ENCODE measurements around the gene PRKN.

Gene PRKN

GRCh38 chr6:161740486-161740885 lies 987.1 kb downstream of the PRKN start:
- Histone ChIP-seq H2AFZ (ENCODE audit: low read depth, low read length) (no peak overlapping the region), H3K36me3 (ENCODE audit: insufficient read depth, low read length) (no peaks in the 10 kb centered on the region), H3K79me2 (ENCODE audit: insufficient read depth, low read length) (no peaks in the 10 kb centered on the region), H3K9ac (ENCODE audit: low read depth, low read length) (no peak overlapping the region), H3K27me3 (ENCODE audit: insufficient read depth, low read length, poor library complexity) (no peaks in the 10 kb centered on the region), H3K4me3 (ENCODE audit: low read depth in 1 of 2, low read length in 2 of 2) (no peak overlapping the region), H3K27ac (ENCODE audit: low read length) (no peak overlapping the region), H4K20me1 (ENCODE audit: insufficient read depth, low read length) (no peaks in the 10 kb centered on the region), H3K9me3 (ENCODE audit: insufficient read depth, low read length, severe bottlenecking) (no peaks in the 10 kb centered on the region), H3K4me2 (ENCODE audit: insufficient read depth, low read length) (no peak overlapping the region), H3K4me1 (ENCODE audit: insufficient read depth, low read length) (no peaks in the 10 kb centered on the region)
- no peak for DNase-seq
- no peak for ATAC-seq (ENCODE audit: insufficient read depth, low read depth)
- no peak for TF ChIP-seq CTCF (IDR thresholded peaks at IDR 0.05; ENCODE audit: borderline replicate concordance, extremely low read depth, low read length, poor library complexity, severe bottlenecking)

- DNase-seq = no peak
- Histone ChIP-seq H3K27ac (ENCODE audit: low read length) (no peak overlapping the region), H3K27me3 (ENCODE audit: insufficient read depth, low read length, poor library complexity) (no peaks in the 10 kb centered on the region), H3K36me3 (ENCODE audit: insufficient read depth, low read length) (no peaks in the 10 kb centered on the region), H3K9me3 (ENCODE audit: insufficient read depth, low read length, severe bottlenecking) (no peaks in the 10 kb centered on the region), H3K4me3 (ENCODE audit: low read depth in 1 of 2, low read length in 2 of 2) (no peak overlapping the region), H3K9ac (ENCODE audit: low read depth, low read length) (no peak overlapping the region), H3K4me2 (ENCODE audit: insufficient read depth, low read length) (no peak overlapping the region), H3K4me1 (ENCODE audit: insufficient read depth, low read length) (no peaks in the 10 kb centered on the region), H2AFZ (ENCODE audit: low read depth, low read length) (no peak overlapping the region), H3K79me2 (ENCODE audit: insufficient read depth, low read length) (no peaks in the 10 kb centered on the region), H4K20me1 (ENCODE audit: insufficient read depth, low read length) (no peaks in the 10 kb centered on the region)
- no peak for TF ChIP-seq EZH2 (IDR thresholded peaks at IDR 0.05; ENCODE audit: borderline replicate concordance, low read depth, low read length, severe bottlenecking)
- no peak for TF ChIP-seq CTCF (IDR thresholded peaks at IDR 0.05; ENCODE audit: borderline replicate concordance, extremely low read depth, low read length, poor library complexity, severe bottlenecking)
- no peak for ATAC-seq (ENCODE audit: insufficient read depth, low read depth)
These were observed 990.7 kb downstream of the PRKN start for GRCh38 chr6:161736781-161737292.

GRCh38 chr6:161736326-161736725 lies 991.2 kb downstream of the PRKN start:
- no peak overlapping the region for H3K4me3 ChIP-seq (ENCODE audit: low read depth in 1 of 2, low read length in 2 of 2)

More at GRCh38 chr6:161736326-161736725, 991.2 kb downstream of the PRKN start:
- TF ChIP-seq CTCF (IDR thresholded peaks at IDR 0.05; ENCODE audit: borderline replicate concordance, extremely low read depth, low read length, poor library complexity, severe bottlenecking) (no peak), EZH2 (IDR thresholded peaks at IDR 0.05; ENCODE audit: borderline replicate concordance, low read depth, low read length, severe bottlenecking) (no peak)
- no peak overlapping the region for H2AFZ ChIP-seq (ENCODE audit: low read depth, low read length)
- no peaks in the 10 kb centered on the region for H3K27me3 ChIP-seq (ENCODE audit: insufficient read depth, low read length, poor library complexity)
- no peaks in the 10 kb centered on the region for H3K36me3 ChIP-seq (ENCODE audit: insufficient read depth, low read length)
- no peak overlapping the region for H3K4me2 ChIP-seq (ENCODE audit: insufficient read depth, low read length)
- H3K27ac ChIP-seq (ENCODE audit: low read length) = no peak overlapping the region
- H3K4me1 ChIP-seq (ENCODE audit: insufficient read depth, low read length) = no peaks in the 10 kb centered on the region
- ATAC-seq (ENCODE audit: insufficient read depth, low read depth) (no peak), DNase-seq (no peak)
- no peaks in the 10 kb centered on the region for H4K20me1 ChIP-seq (ENCODE audit: insufficient read depth, low read length)
- H3K9me3 ChIP-seq (ENCODE audit: insufficient read depth, low read length, severe bottlenecking) = no peaks in the 10 kb centered on the region
- H3K9ac ChIP-seq (ENCODE audit: low read depth, low read length) = no peak overlapping the region
- H3K79me2 ChIP-seq (ENCODE audit: insufficient read depth, low read length) = no peaks in the 10 kb centered on the region

Data from DND-41 (cell line).